Limb (tissue), 2 donors: Measurements from ENCODE around the gene RNU6-8.

Experiments
- DNase-seq, 2 donors: peaks; one replicate each; pipeline ENCODE4 v3.0.0-alpha.2; 2016; ENCODE audit errors: extremely low spot score in 2 of 2

Gene RNU6-8

DNA sequence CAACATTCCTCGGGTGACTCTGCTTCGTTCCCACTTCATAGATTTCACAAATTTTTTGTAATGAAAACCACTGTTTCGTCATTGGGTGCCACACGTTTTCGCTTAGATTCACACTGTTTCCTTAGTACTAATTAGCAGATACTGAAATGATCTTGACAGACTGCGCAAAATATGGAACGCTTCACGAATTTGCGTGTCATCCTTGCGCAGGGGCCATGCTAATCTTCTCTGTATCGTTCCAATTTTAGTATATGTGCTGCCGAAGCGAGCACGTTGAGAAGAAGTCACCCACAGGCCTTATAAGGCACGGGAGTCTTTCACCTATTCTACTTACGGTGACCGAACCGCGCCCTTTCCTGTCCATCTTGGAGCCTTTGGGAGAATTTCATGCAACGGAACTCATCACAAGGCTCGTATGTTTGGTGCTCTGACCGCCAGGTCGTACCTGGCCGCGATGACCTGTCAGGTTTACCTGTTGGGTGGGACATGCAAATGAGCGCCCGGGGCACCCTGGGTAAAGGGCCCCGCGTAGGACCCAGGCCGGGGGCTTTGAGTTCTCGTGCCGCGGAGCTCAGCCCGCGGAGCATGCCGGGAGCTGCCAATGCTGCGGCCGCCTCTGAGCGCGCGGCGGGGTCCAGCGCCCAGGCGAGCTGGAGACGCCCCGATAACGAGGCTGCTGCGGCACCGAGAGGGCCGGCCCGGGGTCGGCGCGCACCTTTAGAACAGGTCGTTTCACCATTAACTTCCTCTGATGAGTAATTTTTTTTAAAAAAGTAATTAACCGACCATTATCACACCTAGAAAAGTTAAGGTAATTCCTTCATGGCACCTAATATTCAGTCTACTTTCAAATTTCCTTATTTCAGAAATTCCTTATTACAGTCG lies at the start of gene RNU6-8:
Gene RNU6-8, minus strand, starts transcription at position 272 of the 885 bp plus-strand sequence.
- peak; percentile 89 to 94 for DNase-seq

- peak; percentile 53 to 77 for DNase-seq
Measured at GRCh38 chr14:32252030-32252670, 49.1 kb upstream of the RNU6-8 start.

DNA sequence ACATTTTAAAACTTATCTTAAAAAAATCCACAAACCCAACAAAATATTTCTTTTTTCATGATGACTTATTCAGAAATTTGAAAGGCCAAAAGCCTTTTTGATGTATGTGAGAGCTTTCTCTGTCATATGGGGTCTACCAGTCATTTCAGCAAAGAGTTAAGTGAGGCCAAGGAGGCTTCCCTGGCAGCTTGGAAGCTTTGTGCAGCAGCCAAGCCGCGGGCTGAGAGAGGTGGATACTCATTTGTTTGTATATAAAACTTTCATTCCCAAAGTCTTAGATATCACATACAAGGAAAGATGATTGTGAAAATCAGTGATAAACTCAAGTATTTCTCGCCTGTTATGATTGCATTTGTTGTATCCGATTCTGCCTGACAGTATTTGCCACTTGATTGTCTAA lies 48.5 kb upstream of the RNU6-8 start:
- no peak for DNase-seq

DNA sequence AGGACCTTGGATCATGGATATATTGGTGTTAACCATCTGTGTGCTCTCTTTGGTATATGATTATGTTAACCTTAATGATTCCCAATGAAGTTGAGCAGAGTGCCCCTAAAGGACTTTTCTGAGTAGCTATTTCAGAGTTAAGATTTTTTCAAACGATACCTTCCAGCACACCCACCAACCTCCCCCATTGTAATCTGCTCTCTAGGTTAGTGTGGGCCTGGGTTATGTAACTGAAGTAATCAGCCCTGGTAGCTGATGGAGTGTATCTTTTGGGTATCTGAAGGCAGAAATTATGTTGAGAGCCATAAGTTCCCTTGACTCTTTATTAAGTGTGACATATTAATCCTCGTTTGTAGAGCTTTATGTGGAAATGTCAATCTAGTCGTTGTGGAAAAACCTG lies 47.6 kb upstream of the RNU6-8 start:
- DNase-seq: no peak

- DNase-seq: no peak
Measured at GRCh38 chr14:32249780-32250179, 46.7 kb upstream of the RNU6-8 start.

DNA sequence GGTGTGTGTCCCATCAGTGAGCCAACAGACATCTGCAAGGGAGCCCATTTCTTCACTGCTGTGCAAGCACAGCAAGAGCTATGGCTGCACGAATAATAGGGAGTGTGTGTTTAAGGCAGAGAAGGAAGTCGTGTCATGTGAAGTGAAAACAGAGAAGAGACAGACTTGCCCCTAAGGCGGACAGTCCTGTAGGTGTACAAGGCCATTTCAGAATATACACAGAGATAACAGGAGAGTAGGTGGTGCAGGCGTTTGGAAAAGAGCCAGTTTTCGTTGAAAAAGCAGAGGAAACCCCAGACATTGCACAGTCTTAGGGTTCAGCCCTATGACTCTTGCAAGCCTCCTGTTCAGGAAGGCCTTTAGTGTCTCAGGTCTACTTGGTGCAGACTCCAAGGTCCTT lies 46.3 kb upstream of the RNU6-8 start:
- DNase-seq: no peak

- DNase-seq: no peak
Measured at GRCh38 chr14:32246751-32247150, 43.7 kb upstream of the RNU6-8 start.

DNA sequence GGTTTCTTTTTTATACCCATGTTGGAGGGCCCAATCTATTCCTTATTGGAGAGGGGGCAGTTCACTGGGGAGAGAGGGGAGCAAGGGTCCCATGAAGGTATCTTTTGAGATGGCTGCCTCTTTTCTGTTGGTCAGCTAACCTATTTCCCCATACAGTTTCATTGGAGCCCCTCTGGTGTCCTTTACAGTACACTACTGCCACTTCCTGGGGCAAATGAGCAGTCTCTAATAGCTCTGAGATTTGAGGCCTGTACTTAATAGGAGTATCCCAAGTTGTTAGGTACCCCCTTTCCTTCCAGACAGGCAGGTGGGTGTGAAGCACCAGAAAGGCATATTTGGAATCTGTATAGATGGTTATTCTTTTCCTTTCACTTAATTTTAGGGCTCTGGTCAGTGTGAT lies 41.3 kb upstream of the RNU6-8 start:
- DNase-seq: no peak

- no peak for DNase-seq
Measured at GRCh38 chr14:32233260-32233659, 30.2 kb upstream of the RNU6-8 start.

GRCh38 chr14:32232481-32232880 lies 29.4 kb upstream of the RNU6-8 start:
- DNase-seq: no peak

DNA sequence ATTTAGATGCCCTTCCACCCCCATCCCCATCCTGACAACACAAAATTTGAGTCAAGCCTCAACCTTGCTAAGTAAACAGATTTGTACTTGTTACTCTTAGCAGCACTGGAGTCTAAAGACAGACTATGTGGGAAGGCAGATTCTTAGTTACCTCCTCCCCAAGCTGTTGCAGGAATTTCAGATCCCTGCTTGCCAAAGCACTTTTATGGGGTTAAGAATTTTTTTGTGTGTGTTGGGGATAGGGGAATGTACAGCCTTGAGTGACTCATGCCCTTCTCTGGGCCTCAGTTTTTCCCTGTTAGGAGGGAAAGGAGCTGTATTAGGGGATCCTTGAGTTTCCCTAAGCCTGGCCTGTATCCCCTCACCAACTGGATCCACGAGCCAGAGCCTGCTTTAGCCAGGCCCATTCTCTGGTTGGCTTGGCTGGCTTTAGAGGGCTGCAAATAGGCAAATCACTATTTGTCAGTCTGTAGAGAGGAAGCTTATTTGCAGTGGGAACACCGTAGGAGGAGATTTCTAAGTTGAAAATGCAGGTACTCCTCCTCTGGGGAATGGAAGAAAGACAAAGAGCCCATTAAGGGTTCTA lies 27.7 kb upstream of the RNU6-8 start:
- DNase-seq: no peak

DNA sequence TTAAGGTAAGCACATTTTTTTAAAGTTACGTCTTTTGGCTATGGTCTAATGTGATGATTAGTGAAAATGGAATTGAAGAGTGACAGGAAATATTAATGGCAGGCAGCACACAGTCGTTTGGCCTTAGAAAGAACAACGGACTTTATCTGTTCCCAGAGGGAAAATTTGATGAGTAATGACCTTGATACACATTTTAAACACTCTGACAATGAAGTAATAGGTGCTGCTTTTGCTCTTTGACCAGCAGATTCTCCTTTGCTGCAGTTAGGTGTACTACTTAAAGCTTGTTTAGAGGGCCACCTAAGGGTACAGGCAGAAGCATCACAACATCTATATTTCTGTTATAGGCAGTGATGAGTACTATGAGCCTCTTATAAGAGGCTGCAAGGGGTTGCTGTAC lies 27.1 kb upstream of the RNU6-8 start:
- no peak for DNase-seq

DNA sequence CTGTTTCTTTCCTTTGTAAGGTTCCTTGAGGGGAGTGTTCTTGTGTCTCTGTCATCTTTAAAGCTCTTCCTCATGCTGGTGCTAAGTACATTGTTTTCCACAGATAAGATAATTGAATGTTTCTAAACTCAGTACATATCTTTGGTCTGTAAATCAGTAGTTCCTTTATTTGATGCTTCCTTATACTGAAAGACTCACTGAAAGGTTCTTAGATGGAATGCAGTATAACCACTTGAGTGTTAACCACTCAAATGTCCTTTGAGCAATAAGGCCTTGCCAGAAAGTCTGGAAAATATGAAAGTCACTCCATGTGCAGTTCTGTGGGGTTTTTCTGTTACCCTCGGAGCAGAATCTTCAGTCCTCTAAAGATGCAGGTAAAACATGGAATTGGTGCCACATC lies 23.0 kb upstream of the RNU6-8 start:
- DNase-seq: no peak

GRCh38 chr14:32225378-32225920 lies 22.4 kb upstream of the RNU6-8 start:
- DNase-seq: no peak

- peak in 1 of 2 donors; percentile 32 for DNase-seq
Measured at GRCh38 chr14:32224737-32225377, 21.8 kb upstream of the RNU6-8 start.

DNA sequence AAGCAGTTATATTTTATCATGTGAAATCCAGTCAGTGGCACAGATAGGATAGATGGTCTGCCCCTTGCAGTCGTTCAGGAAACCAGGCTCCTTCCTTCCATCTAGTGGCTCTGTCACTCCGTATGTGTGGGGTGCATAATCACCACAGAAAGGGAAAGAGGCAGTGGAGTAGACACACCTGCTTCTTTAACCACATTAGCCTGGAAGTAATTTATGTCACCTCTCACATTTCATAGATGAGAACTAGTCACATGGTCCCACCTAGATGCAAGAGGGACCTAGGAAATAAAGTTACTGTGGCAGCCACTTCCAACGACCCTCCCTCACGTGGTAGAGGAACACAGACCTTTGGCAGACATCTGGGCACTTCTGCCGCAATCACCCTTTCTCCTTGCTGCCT lies 14.2 kb upstream of the RNU6-8 start:
- DNase-seq: no peak

GRCh38 chr14:32212833-32213232 lies 9.8 kb upstream of the RNU6-8 start:
- DNase-seq: no peak

GRCh38 chr14:32211068-32211404 lies 8.0 kb upstream of the RNU6-8 start:
- no peak for DNase-seq

- DNase-seq: no peak
Measured at GRCh38 chr14:32209471-32209870, 6.4 kb upstream of the RNU6-8 start.

DNA sequence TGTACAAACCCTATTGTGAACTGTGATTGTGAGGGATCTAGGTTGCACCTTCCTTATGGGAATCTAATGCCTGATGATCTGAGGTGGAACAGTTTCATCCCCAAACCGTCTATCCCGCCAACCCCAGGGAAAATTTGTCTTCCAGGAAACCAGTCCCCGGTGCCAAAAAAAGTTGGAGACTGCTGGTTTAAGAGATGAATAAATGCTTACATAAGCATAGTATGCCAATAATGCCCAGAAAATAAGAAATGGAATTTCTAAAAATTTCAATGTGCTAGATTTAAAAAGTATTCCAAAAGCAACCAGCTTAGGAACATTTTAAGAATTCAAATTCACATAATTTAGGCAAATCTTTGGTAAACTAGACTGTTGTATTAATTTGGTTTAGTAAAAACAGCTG lies 5.4 kb upstream of the RNU6-8 start:
- no peak for DNase-seq

- no peak for DNase-seq
Measured at GRCh38 chr14:32206552-32206951, 3.5 kb upstream of the RNU6-8 start.

DNA sequence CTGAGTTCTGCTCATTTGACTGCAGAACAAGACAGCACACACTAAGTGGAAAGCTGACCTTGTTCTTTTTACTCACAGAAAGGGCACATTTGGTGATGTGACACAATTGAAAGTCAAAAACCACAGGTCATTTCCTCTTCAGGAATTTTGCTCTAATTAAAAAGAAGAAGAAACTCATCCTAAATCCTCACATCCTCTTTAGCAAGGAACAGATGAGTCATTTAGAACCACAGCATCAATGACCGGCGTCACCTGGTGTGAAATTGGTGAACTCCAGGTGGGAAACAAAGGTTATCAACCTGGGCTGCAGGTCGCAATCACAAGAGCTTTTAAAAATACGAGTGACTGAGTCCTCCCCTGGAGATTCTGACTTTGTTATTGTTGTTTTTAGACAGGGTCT lies 2.9 kb upstream of the RNU6-8 start:
- no peak for DNase-seq
